ENCODE measurements around the gene NDUFB4.

NDUFB4 gene

DNA sequence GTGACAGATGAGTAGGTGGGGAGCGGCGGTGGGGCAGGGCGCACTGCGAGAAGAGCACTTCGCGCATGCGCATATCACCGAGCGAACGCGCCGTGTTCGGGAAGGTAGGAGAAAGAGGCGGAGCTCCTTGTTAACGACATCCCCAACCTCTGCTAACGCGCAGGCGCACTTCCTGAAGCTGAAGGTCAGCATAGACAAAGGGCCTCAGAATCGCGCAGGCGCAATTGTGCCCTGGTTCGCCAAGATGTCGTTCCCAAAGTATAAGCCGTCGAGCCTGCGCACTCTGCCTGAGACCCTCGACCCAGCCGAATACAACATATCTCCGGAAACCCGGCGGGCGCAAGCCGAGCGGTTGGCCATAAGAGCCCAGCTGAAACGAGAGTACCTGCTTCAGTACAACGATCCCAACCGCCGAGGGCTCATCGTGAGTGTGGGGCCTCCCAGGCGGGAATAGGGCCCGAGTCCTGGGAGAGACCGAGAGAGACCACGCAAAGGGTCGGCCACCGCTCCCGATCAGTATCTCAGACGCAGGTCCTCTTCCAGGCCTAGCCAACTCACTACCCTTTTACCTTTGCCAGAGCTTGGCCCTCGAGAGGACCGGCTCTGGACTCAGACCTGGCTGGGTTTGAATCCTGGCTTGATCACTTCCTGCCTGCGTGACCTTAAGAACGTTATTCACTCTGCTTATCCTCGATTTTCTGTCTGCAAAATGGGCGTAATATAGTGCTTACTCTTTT lies at the start of gene NDUFB4:
NDUFB4 (plus strand) TSS at position 221 of the 737 bp plus-strand sequence; CDS start at position 245, 24 bp downstream.
- DNase-seq, result peak; percentile 38 to 97 (median 94)

DNA sequence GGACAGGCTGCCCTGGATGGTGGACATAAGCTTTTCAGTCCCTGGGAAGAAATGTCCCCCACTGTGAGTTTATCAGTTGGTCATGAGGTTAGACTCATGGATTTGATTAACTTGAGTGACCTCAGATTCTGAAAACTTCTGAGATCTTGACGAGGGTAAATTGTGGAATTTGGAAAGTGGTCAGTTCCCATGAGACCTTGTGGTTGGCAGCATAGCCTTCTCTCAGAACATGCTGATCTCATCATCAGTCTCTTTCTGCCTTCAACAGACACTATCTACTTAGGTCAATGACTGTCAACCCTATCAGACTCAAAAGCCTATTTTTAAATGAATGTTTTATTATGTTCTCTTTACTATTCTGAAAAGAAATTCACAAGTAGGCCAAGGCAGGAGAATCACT lies 45.6 kb upstream of the NDUFB4 start:
- no peak for DNase-seq

DNA sequence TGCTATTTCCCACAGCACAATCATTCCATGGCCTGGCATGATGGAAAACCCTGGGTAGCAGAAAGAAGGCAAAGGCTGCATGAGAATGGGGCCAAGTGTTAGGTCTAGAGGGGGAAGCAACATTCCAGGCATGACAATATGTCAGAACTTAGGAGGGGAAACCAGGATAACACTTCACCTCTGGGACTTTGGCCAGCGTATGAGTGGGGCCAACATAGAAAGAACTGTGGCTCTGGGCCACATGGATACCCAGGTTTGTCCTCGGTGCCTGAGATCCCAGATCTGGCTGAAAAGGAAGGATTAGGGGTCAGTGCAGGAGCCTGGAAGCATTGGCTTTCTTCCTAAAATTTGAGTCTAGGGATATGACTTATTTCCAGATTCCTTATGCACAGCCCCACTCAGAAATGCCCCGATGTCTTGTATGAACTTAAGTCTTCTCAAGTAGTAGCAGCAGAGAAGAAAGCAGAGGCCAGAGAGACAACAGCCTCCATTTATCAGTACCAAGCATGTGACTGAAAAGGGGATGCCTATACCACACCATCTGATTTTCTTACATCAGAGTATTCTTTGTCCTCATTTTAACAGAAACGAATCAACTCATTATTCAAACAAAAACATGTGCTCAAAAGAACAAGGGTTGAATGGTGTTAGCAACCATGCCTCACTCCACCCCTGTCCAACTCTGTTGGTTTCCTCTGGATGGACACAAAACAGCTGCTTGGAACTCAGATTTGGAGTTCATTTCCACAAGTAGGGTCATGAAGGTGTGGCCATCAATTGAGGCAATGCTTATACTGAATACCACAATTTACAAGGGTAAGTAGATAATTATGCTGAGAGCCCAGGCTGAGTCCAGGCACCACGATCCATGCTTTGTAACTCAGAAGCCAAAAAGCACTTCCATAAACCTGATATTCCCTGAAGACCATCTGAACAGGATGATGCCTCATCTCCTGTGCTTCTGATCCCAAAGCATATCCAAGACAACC lies 43.7 kb upstream of the NDUFB4 start:
- no peak for DNase-seq

DNA sequence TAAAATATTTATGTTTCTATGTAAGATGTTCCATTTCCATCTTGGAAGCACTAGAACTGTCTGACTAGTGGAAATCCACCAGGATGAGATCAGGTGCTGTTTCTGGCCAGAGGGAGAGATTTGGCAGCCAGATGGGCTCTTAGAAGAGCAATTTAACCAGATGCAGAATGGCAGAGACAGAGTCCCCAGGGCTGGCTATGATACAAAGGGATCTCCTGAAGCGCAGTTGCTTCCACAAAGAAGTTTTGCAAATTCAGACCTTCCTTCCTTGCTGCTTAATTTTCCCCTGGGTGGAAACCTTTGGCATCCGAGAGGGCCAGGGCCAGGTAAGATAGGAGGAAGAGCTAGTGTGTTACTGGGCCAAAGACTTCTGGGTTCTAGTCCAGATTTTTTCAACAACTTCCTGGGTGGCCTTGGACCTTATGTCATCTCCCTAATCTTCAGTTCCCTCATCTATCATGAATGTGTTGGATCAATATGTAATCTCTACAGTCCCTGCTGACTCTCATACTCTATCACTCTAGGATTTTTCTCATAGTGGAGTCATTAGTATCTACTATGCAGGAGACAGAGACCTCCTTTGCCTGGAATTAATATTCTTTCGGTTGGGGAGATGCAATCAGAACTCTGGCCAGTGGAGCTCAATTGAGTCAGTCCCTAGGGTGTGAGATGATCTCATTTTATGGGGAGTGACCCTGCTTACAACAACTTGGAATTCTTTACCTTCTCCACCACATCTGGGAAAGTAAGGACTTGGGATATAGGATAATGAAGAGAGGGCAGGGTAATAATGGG lies 41.1 kb upstream of the NDUFB4 start:
- DNase-seq, result no peak

DNA sequence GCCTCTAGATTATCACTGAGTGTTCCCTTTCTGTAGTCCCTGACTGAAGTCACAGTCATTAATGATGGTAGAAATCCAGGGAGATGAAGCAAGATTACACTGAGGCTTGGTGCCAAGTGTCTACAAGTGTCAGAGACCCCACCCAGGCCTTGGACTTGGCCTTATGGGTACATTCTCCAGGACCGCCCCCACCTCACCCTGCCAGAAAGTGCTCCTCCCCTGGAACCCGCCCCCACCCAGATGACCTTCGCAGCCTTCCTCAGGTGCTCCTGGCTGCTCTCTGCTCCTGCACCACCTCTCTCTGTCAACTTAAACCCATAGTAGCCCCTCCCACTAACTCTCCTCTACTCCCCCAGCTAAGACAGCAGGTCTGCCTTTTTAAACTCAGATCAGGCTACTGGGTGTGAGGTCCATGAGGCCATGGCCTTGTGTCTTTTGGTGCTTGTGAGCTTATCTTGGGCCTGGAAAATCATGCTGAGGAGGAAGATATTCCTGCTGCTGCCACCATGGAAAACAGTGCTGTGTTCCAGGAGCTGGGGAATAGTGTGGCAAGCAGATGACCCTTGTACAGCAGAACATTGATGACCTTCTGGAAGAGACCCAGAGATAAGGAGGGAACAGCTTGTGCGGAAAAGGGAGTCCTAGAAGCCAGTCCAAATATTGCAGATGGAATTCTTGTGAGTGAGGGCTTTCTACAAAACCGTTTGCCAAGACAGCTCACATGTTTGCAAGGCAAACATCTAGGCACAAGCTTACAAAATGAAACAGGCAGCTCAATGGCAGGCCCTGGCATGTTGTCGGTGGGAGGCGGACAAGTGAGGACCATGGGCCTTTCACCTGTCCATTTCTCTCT lies 40.3 kb upstream of the NDUFB4 start:
- peak in 1 of 14 donors; percentile 86 for DNase-seq

DNA sequence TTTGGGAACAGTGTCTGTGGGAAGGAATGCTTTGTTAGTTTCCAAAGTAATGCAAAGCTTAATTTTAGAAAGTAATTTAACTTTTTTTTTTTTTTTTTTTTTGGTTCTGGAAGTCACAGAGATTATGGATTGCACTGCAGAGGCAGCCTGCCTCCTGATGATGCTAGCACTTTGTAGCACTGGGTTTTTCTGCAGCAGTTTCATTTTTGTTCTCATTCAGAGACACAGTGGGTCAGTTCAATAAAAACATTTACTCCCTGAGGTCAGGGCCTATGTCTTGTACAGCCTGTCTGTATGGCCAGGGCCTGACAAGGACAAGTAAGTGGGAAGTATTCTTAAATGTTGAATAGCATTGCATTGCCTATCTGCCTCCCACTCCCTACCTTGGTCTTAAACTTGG lies 39.0 kb upstream of the NDUFB4 start:
- DNase-seq, result no peak

DNA sequence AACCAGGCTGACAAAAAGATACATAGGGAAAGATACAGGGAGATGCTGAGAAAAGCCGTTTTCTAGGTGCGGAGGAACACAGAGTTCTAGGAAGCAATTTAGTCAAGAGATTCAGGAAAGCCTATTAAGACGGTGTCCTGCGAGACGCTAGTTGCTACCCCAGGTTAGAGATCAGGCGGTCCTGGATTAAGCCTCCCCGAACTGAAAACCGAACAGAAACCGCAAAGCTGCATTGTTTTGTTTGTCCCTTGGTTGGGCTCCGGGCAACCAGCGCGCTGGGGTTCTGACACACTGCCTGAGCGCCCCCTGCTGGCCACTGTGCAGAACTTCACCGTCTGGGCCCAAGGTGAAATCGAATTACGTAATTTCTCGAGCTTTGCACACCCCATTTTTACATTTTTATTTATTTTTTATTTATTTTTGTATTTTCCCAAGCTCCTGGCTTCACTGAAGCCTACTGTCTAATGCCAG lies 37.3 kb upstream of the NDUFB4 start:
- peak; percentile 31 to 88 (median 70) for DNase-seq

DNA sequence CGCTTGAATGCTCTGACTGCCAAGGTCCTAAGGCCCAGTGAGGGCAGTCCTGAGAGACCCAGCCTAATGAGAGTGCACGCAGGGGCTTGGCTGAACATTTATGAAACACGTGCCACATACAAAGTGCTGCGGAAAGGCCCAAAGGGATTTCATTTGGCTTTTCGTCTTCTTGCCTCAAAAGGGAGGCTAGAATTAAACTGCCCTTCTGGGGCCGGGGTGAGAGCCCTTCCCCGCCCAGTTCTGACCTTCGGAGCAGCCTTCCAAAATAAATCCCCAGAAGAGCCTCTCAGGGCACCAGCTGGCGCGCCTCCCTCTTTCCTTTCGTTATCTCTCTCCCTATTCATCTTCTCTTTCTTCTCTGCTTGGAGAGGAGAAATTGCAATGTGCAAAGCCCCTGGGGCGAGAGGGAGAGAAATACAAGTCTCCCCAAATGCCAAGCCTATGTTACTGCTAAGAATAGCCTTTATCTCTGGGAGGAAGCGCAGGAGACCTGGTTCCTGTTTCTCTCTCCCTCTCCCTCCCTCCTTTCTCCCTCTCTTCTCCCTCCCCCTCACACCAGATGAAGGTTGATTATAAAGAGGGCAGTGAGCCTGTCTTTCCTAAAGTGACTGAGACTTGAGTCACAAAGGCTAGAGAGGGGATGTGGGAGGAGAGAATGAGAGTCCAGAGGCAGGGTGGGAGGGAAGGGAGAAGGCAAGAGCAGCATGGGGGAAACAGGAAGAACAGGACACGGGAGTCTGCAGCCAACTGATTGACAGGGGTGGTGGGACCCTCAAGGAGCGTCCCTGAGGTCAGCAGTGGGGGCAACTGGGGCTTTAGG lies 36.7 kb upstream of the NDUFB4 start:
- DNase-seq, result peak in 7 of 14 donors; percentile 21 to 83 (median 53)

DNA sequence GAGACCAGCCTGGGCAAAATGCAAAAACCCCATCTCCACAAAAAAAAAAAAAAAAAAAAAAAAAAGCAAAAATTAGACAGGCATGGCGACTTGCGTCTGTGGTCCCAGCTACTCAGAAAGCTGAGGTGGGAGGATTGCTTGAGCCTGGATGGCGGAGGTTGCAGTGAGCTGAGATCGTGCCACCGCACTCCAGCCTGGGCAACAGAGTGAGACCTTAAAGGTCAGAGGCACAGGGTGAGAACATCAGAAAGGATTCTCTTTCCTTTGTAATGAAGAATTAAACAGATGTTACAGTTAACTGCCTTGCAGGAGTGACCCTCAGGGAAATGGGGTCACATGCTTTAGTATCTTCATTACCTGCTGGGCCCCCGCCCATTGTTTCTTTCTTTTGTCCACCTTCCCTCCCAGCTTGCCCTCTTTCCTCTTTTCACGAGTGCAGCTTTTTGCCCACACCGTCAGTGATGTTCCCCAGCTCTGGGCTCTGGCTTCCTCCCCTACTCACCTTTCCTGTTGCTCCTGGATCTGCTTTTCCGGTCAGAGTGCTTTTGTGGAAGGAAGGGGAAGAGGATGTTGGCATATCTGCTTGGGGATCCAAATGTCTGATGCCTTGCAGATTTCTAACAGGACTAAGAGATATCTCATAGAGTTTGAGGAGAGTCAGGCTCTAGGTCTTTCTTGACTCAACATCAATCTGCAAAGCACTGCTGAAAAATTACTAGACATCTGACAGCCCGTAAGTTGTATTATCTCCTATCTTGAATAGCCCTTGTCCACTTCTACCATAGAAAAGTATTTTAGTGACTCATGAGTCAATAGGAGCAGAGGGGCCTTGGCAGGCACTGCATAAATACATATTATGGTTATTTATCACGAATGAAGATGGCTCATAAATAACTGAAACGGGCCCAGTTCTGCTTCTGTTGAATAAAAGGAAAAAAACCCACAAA lies 35.6 kb upstream of the NDUFB4 start:
- no peak for DNase-seq

DNA sequence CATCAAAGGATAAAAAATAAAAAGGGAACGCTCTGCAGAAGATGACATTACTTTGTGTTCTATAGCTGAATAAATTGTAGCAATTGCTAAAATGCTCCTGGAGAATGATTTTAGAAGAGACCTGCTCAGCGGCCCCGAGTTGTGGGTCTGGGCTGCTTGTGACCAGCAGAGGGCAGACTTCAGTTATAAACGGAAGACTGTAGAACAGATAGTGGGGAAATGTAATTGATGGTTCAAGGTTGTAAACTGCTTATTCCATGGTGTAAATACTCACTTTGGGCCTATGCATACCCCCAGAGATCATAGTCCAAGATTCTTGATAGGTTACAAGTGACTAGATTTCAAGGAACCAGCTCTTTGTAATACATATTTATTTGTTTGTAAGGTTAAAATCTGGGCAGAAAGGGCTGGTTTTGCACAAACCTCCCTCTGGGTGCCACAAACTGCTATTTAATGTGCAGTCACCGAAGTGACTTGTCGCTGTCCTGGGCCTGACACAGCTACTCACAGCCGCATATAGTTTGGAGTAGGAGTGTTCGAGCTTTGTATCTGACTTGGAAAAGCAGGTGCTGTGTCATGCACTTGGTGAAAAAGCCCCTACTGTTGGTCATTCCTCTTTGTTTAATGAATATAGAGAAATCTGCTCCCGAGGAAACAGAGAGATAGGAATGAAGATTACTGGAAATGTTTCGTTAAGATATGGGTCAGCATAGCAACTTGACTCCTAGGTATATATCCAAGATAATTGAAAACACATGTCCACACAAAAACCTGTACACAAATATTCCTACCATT lies 34.7 kb upstream of the NDUFB4 start:
- peak in 11 of 14 donors; percentile 11 to 75 (median 35) for DNase-seq

DNA sequence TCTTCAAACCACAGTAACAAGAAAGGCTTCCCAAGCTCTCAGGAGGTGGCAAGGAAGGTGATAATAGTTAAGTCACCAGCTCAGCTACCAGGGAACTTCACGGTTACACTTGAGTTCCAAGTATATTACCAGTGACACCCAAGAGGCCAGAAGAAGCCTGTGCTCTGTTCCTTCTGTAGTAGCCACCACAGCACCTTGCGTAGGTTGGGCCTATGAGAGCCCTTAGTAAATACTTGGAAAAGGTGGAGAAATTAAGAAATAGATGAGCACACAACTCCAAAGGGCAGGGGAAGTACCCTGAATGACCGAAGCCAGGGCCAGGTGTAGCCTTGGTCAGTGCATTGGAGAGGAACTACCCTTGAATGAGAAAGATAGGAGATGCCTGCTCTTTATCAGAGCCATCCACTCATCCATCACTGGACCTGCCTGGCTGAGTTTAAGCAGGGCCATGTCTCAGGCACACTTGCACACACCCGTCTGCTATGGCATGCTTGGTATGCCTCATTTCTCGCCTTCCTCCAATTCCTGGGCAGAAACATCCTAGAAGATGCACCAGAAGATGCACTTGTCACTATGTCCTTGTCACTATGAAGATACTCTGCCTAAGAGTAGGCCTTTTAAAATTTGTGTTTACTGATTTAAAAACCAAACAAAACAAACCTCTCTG lies 32.6 kb upstream of the NDUFB4 start:
- no peak for DNase-seq

DNA sequence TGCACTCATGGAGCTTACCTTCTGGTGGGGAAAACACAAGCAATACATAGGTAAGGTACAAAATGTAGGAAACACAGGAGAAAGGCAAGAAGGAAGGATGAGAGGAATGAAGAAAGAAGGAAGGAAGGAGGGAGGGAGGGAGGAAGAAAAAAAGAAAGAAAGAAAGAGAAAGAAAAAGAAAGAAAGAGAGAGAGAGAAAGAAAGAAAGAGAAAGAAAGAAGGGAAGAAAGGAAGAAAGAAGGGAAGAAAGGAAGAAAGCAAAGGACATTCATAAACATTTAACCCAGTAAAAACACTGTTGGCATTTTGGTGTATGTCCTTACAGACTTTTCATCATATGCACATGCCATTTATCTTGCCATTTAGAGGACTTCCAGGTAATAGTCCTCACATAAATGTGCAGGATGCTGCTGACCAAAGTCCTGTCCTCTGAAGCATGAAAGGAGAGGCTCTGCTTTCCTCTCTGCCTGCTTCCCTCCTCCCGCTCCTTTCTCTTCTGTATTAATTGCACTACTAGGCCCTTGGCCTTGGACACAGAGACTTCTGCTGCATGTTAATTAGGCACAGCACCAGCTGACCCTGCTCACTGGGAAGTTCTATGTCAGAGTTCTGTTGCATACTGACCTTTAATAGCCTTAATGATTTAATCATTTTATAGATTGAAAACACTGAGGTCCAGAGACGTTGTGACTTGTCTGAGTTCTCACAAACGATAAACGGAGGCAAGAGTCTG lies 29.7 kb upstream of the NDUFB4 start:
- peak in 7 of 14 donors; percentile 14 to 61 (median 27) for DNase-seq

DNA sequence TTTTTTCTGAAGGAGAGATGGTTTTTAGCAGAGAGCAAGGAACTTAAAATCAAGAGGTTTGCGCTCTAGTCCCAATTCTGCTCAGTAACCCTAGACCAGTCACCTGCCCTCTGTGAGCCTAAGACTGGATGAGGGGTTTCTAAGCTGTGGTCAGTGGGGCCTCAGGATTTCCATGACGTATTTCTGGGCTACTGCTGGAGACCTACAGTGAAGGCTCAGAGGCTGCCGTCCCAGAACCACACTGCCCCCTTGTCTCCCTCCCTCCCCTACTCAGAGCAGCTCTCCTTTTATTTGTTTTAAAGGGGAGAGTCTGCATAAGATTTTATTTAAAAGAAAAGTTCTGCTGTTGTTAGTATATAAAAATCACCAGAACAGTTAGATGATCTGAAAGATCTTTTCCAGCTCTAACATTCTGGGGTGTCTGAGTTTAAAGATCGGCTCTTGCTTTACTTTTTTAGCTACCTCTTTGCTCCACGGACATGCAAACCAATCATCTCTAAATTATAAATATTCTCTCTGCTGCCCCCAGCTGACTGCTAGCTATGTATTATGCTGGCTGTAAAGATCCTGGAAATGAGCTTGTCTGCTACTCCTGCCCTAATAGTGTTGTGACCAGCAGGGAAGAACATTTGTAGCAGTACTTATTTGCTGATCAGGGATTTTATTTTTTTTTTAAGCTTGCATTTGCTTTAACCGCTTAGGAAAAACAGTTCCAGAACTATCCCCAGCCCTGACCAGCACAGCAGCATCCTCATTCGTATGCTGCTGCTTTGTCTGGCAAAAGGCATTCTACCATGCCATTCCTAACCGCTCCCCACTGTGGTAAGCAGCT lies 28.6 kb upstream of the NDUFB4 start:
- DNase-seq, result peak in 6 of 14 donors; percentile 14 to 87 (median 35)

DNA sequence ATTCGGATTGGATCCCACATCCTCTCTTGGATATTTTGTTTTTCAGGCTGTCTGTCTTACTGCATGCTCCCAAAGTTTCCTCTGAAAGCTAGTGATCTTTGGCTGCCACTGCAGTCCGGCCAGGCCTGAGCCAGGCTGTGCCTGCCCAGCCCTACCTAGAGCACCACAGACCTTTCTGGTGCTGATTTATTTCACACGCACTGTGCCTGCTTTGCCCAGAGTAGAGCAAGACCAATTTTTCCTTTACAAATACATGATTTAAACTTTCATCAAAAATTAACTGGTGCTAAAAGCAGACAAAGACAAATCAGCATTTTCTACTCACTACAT lies 28.0 kb upstream of the NDUFB4 start:
- DNase-seq, result peak in 2 of 14 donors; percentile 14 to 50

DNA sequence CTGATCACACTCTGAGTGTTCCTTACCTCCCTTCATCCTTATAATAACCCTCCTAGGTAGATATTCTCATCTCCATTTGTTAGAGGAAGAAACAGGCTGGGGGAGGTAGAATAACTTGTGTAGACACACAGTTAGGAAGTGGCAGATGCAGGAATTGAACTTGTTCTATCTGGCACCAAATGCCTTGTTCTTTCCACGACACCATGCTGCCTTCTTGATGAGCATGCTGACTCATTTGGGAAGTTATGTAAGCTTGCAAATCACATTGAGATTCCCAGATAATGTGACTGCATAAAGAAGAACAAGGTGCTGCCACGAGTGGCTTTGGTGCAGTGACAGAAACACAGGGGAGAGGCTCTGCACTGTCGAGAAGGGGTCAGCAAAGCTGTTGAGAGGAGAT lies 27.5 kb upstream of the NDUFB4 start:
- DNase-seq, result peak in 1 of 14 donors; percentile 67
